ENCODE measurements around the gene ZBTB26. TPM values are rescaled to one million over a fixed set of nuclear protein-coding genes. Genes with fewer than 3 reads are reported as not detected.

The ZBTB26 gene
- total RNA-seq, 4 donors from 2014 or later = 3.7 to 6.4 (median 4.8) TPM

- no peaks in the 10 kb centered on the region for H3K9me3 ChIP-seq
- no peak for DNase-seq (ENCODE audit: low spot score in 2 of 2)
- H3K4me1 ChIP-seq = peaks cover 16% of the 10 kb centered on the region
- no peak overlapping the region for H3K4me3 ChIP-seq
- peaks cover 6% of the 10 kb centered on the region for H3K36me3 ChIP-seq
- TF ChIP-seq CTCF (IDR thresholded peaks at IDR 0.05) (no peak), POLR2AphosphoS5 (IDR thresholded peaks at IDR 0.05) (no peak), POLR2A (IDR thresholded peaks at IDR 0.05) (no peak), EP300 (IDR thresholded peaks at IDR 0.05) (no peak)
- H3K27ac ChIP-seq = no peak overlapping the region
- H3K27me3 ChIP-seq = no peaks in the 10 kb centered on the region
These were observed 23.0 kb upstream of the ZBTB26 start for GRCh38 chr9:122954253-122954691.

- H3K4me1 ChIP-seq = peaks cover 30% of the 10 kb centered on the region
- no peak overlapping the region for H3K27ac ChIP-seq
- WGBS = 97% methylated on average over 1 of the region's 1 CpG
- H3K4me3 ChIP-seq = no peak overlapping the region
- TF ChIP-seq EP300 (IDR thresholded peaks at IDR 0.05) = no peak
- TF ChIP-seq CTCF (IDR thresholded peaks at IDR 0.05) = no peak
- TF ChIP-seq POLR2A (IDR thresholded peaks at IDR 0.05) = no peak
- H3K27me3 ChIP-seq = no peaks in the 10 kb centered on the region
- DNase-seq (ENCODE audit: low spot score in 2 of 2) = no peak
- no peaks in the 10 kb centered on the region for H3K9me3 ChIP-seq
- H3K36me3 ChIP-seq = no peaks in the 10 kb centered on the region
These were observed 19.7 kb upstream of the ZBTB26 start for GRCh38 chr9:122951056-122951455.

- 83% methylated on average over 3 of the region's 3 CpGs for WGBS
- peaks cover 34% of the 10 kb centered on the region for H3K4me1 ChIP-seq
- H3K27ac ChIP-seq = no peak overlapping the region
These were observed 19.0 kb upstream of the ZBTB26 start for GRCh38 chr9:122950263-122950662.

GRCh38 chr9:122949696-122950095 lies 18.4 kb upstream of the ZBTB26 start:
- TF ChIP-seq EP300 (IDR thresholded peaks at IDR 0.05) (no peak), POLR2A (IDR thresholded peaks at IDR 0.05) (no peak), POLR2AphosphoS5 (IDR thresholded peaks at IDR 0.05) (no peak), CTCF (IDR thresholded peaks at IDR 0.05) (no peak)
- Histone ChIP-seq H3K36me3 (no peaks in the 10 kb centered on the region), H3K9me3 (no peaks in the 10 kb centered on the region), H3K4me1 (peaks cover 34% of the 10 kb centered on the region), H3K27me3 (no peaks in the 10 kb centered on the region), H3K4me3 (no peak overlapping the region), H3K27ac (no peak overlapping the region)
- DNase-seq (ENCODE audit: low spot score in 2 of 2) = no peak
- WGBS = 92% methylated on average over 1 of the region's 1 CpG

More at GRCh38 chr9:122950263-122950662, 19.0 kb upstream of the ZBTB26 start:
- H3K36me3 ChIP-seq = no peaks in the 10 kb centered on the region
- no peaks in the 10 kb centered on the region for H3K27me3 ChIP-seq
- no peak for TF ChIP-seq EP300 (IDR thresholded peaks at IDR 0.05)
- no peak for TF ChIP-seq CTCF (IDR thresholded peaks at IDR 0.05)
- TF ChIP-seq POLR2A (IDR thresholded peaks at IDR 0.05) = no peak
- TF ChIP-seq POLR2AphosphoS5 (IDR thresholded peaks at IDR 0.05) = no peak
- H3K4me3 ChIP-seq = no peak overlapping the region
- DNase-seq (ENCODE audit: low spot score in 2 of 2) = no peak
- no peaks in the 10 kb centered on the region for H3K9me3 ChIP-seq

- Histone ChIP-seq H3K36me3 (no peaks in the 10 kb centered on the region), H3K4me1 (peaks cover 26% of the 10 kb centered on the region), H3K4me3 (no peak overlapping the region), H3K27me3 (no peaks in the 10 kb centered on the region), H3K9me3 (no peaks in the 10 kb centered on the region), H3K27ac (no peak overlapping the region)
- no peak for DNase-seq (ENCODE audit: low spot score in 2 of 2)
- no peak for TF ChIP-seq POLR2AphosphoS5 (IDR thresholded peaks at IDR 0.05)
- no peak for TF ChIP-seq EP300 (IDR thresholded peaks at IDR 0.05)
- TF ChIP-seq POLR2A (IDR thresholded peaks at IDR 0.05) = no peak
- no peak for TF ChIP-seq CTCF (IDR thresholded peaks at IDR 0.05)
- WGBS = 76% methylated on average over 3 of the region's 3 CpGs
These were observed 17.0 kb upstream of the ZBTB26 start for GRCh38 chr9:122948313-122948712.

Measured in suprapubic skin (tissue), 4 donors.